NCI-H82 treated with DMSO at 0.1 percent for 48 hours (cell line): ENCODE results near the gene GSG1L.

ENCODE experiments used
- DNase-seq: peaks from one replicate; lab custom pipeline; 2025; ENCODE audit not compliant: unreplicated experiment; lab: John Stamatoyannopoulos, UW

GSG1L gene

DNA sequence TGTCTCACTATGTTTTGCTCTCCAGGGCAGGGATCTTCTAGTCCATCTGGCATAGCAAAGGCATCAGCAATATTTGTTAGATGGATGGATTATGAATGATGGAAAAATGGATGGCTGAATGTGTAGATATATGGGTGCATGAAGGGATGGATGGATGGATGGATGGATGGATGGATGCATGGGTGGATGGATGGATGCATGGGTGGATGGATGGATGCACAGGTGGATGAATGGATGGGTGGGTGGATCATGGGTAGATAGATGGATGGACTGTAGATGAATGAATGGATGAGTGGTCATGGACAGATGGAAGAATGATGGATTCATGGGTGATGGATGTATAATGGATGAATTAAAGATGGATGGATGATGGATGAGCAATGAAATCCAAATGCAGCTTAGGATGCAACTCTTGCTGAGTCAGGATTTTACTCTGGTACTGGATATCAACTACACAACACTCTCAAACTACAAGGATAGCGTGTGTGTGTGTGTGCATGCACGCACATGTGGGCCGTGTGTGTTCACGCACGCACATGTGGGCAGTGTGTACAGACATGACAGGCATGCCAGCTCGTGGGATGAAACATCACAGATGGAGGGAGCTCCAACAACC lies 34.0 kb downstream of the GSG1L start:
- no peak for DNase-seq

DNA sequence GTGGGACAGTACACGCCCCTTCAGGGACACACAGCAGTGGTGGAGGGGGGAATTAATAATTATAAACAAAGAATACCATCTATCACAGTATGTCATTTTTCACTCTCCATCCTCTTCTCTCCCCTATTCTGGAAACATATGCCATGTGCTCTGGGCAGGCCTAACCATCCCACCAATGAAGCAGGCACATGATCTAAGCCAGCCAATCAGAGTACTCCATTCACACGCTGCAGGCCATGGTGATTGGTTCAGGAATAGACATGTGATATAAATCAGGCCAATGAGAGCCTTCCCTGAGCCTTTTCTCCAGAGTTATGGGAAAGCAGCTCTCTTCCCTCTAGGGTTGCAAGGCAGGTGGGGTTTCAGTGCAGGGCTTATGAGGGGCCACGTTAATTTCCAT lies 36.5 kb downstream of the GSG1L start:
- no peak for DNase-seq

DNA sequence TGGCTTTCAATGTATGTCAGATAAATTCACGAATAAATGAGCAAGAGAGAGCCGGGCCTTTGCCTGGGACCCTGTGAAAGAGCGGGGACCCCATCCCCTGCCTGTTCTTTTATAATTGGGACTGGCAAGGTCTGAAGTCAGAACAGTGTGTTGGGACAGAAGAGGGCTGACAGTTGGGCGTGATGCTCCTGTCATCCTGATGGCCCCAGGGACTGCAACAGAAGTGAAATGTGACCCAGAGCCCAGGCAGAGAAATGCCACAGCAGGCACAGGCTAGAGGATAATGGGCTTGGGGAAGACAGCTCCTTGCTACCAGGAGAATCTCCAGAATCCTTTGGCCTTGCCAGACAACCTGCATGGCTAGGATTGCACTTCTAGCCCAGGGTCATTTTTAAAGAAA lies 37.9 kb downstream of the GSG1L start:
- DNase-seq = no peak

DNA sequence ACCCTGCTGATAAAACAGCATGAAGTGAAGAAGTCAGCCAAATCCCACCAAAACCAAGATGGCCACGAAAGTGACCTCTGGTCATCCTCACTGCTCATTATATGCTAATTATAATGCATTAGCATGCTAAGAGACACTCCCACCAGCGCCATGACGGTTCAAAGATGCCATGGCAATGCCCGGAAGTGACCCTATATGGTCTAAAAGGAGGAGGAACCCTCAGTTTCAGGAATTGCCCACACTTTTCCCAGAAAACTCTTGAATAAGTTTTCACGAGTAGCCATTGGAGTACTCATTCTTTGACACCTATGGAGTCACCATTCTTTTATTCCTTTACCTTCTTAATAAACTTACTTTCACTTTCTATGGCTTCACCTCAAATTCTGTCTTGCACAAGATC lies 44.3 kb downstream of the GSG1L start:
- no peak for DNase-seq

DNA sequence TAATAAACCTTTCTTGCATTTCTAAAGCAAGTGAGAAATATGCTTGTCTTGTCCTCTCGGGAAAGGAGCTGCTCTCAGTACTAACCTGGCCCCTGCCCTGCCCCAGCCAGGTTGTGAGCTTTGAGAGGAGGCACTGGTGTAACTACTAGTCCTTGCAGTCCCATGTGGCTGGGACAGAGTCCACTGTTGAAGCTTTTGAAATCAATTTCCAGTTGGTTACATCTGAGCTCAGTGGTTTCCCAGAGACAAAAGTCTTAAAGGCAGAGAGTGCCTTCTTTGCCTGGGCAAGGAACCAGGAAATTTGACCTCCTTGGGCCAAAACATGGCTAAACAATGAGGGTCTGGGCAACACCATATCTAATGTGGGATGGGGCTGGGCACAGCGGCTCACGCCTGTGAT lies 48.7 kb downstream of the GSG1L start:
- no peak for DNase-seq

DNA sequence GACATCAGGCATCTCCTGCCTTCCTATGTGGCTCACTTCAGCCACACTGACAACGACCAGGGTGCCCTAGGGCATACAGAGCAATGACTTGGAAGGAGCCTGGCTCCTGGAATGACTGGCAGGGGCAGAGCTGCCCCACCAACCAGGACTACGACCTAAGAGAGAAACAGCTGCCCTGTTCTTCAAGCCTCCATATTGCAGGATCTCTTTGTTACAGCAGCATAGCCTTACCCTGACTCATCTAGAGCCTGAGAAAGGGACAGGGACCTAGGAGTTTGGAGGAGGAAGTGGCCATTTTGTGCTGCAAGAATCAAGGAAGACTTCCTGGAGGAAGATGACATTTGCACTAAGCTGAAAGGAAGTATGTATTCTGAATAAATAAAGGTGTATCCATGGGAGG lies 49.6 kb downstream of the GSG1L start:
- no peak for DNase-seq

DNA sequence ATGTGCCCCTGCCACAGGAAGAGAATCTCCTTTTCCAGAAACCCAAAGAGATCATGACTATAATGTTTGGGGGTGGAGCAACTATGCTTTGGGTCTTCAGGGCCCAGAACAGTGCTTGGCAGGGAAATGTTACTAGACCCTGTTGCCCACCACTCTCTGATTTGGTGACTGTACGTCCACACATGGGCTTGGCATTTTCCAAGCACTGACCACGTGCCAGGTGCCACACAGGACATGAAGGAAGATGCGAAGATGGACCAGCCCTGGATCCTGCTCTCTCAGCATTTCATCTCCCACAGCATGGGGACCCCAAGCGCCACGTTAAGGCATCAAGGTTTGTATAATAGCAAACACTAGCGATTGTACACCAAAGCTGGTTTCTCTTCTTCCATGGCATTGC lies 50.1 kb downstream of the GSG1L start:
- no peak for DNase-seq

DNA sequence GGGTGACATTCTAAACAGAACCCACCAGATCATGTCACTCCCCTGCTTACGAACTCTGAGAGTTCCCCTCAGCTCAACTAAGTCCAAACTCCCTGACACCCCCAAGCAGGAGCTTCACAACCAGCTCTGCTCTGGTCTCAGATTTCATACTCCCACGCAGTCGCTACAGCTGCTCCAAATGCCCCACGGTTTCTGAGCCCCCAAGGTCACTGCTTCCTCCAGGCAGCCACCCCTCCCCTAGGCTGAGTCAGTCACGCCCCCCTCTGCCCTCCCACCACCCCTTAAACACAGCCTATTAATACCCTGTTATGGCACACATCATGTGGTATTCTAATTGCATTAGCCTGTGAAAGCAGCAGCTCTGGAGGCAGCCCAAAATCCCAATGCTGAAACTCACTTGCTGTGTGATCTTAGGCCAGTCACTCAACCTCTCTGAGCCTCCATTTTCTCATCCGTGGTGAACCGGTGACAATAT lies 51.5 kb downstream of the GSG1L start:
- DNase-seq = peak; percentile 57

DNA sequence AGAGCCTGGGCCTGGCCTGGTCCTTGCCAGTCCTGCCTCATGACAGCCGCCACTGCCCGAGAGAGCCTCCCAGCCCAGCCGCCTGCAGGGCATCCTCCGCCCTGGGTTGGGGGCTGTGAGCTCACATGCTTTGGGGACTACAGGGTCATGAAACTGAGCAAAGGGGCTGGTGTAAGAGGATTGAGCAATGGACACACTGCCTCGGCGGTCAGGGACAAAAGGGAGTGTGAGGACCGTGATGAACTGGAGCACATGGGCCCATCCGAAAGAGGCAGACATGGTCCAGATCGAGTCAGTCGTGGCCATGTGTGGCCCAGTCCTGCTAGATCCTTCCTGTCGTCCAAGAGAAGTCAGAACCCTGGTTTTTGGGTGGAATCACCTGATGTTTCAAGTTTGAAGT lies 52.3 kb downstream of the GSG1L start:
- no peak for DNase-seq

DNA sequence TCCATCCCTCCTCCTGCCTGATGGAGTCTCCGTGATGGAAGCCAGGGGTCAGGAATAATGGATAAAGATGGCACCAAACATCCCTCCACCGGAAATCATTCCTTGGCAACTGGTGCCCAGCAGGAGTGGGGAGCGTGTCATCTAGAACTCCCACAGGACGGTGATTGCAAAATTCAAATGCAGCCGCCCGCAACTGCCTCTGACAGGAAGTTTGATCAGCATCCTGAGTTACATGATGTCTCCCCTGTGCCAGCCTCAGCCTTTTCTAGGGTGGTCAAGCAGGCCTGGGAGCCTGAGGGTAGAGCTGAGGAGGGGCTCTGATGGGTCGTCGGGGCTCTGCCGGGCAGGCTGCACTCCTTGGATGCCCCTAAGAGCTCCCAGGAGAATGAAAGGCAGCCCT lies 52.8 kb downstream of the GSG1L start:
- no peak for DNase-seq

DNA sequence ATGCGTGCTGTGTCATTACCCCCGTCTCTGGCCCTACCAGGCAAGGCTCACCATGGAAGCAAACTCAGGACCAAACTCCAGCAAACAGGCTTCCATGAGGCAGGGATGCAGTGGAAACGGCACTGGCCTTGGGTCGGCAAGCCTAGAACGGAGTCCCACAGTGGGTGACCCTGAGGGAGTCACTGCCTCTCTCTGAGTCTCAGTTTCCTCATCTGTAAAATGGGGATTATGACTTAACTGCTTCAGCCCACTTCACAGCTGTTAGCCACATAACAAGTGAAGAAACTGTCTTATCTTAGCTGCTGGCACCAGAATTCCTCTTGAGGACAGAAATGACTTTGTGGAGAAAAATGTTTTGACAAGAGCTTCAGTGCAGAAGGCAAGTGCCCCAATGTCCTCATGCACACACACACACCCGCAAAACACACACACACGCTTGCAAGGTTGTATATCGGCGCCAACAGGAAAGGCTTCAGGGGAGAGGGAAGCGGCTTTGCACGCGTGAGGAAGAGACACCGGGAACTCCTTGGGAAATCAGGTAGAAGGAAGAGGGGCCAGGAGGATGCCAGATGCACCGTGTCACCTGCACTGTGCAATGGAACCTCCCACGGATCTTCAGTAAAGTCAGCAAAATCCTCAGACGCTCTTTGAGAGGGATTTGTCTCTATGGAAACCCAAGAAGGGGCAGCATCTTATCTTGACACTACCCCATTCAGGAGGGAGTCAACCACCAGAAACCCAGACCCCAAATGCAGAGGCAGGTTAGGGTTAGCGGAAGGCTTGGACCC lies 53.7 kb downstream of the GSG1L start:
- no peak for DNase-seq

DNA sequence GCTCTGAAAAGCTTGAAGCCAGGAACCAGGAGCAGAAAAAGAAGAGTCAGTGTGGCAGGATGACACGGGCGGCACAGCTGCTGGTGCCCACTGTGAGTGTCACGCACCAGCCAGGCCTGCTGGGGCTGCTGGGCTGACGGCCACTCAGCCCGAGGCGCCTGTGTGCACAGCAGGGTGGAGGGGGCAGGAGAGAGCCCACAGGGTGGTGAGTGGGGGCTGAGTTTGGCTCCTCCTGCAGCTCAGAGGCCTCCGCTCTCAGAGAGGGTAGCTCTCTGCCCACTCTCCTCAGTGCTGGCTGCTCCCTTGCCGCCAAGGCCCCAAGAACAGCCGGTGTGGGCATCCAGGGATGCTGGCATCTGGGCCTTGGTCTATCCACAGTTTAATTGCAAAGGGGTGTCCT lies 59.6 kb downstream of the GSG1L start:
- no peak for DNase-seq

DNA sequence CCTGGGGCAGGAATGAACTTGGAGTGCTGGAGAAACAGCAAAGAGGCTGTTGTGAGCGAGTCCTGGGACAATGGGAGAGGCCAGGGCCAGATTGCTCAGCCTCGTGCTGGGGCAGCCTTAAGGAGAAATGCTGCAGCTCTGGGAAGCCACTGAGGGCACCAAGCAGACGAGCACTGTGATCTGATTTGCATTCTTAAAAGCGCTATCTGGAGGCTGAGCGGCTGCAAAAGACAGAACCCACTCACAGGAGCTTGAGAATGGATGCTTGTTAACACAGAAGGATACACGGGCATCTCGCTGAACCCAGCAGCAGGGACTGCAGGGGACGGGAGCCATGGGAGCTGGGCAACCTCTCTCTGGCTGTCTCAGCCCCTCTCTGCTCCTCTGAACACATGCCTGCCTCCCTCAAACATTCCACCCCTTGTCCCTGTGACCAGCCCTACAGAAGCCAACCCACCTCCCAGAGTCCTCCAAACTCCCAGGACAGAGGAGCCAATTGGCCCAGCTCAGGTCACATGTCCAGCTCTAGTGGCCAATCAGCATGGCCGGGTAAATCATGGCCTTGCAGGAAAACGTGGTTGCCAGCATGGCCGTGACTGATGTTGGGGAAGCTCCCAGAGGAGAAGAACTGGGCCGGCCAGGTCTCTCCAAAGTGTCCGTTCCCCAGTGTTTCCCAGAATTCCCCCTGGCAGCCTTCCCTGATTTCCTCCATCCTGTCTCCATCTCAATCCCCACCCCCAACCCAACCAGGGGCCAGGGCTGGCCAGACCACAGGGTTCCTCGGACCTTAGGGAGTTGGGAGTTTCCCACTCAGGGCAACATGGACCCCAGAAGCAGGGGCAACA lies 60.3 kb downstream of the GSG1L start:
- no peak for DNase-seq

DNA sequence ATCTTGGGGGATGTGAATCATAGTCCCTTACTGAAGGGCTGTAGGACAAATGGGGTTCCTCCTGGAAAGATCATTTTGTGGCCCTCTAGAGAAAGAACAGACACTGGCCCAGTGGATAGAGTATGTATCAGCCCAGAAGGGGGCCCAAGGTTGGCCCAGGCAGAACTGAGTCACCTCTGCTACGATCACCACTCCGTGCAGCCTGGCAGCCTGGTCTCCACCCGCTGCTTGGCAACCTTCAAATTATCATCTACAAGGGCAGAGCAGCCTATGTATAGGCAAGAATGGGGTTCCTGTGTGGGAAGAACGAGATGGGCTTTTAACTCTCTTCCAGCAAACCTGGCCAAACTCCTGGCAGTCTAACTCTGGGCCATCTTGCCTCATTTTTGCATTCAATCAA lies 61.9 kb downstream of the GSG1L start:
- no peak for DNase-seq

DNA sequence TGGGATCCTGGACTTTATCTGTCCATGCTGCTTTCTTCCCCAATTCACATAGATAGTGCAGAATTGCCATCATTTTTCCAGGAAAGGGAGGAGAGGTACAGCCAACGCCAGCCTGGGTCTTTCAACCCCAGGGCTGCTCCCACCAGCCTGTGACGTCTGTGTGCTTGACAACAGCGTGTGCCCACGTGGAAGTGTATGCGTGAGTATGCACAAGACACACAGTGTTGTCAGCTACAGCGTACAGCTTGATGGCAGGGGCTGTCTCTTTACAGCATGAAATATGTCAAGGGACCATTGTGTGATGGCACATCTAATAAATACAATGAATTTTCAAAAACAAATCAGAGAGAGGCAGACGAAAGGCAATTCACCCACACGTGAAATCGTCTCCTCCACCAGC lies 62.3 kb downstream of the GSG1L start:
- DNase-seq = no peak

DNA sequence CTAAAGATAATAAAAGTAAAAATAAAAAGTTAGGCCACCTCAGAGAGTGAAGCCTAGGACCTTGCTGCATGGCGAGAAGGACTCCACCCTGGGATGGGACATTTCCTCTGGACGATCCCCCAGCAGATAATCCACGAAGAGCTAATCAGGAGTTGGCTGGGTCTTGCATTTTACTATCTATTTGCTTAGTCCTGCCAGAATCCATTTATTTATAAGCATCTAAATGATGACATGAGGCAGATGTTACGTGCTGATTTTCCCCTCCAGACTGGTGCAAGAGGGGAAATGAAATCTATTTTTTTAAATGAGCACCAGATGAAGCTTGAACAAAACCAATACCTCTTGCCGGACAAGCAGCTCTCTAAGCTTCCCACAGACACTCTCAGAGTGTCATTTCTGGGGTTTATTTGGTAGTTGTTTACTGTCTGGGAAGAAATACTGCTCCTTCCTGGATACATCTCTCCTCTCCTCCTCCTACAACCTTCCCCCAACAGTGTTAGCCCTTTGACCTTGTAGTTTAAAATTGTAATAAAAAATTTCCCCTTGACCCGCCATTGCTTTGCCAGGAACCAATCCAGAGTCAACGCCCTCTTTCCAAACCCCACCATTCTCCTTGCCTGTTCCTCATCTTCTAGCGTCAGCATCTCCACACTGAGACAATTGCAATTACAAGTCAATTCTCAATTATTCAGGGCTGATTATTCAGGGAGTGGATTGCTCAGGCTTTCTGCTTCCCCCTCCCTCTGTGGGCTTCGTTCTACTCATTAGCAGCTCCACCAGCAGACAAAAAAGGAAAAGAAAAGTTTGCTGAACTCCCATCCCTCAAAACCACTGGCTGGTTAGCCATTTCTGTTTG lies 63.0 kb downstream of the GSG1L start:
- no peak for DNase-seq

DNA sequence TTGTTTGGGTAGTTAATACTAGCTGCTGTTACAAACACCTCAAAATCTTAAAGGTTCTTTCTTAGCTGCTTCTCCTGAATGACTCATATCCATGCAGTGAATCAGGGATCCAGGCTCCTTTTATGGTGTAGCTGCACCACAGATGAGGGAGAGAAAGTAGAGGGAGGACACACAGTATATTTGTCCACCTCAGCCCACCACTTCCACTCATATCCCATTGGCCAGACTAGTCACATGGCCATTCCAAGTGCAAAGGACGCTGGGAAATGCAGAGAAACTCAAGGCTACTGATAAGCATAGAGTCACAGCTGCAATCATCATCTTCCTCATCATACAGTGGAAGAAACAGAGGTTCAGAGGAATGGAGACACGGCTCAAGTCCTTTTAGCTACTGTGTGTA lies 63.8 kb downstream of the GSG1L start:
- no peak for DNase-seq

DNA sequence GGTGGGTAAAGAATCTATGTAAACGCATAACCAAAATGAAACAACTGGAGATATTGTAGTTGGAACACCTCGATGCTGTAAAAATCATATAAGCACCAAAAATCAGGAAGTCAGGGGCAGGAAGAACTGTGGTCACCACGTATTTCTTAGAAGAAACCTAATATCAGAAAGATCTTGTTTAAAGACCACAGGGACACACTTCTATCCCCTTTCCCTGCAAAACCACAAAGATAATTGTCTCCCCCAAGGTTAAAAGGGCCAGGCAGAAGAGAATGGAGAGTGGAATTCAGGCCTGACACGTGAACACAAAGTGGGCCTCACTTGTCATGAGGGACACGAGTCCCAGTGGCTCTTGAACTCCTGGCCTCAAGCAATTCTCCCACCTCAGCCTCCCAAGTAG lies 68.1 kb downstream of the GSG1L start:
- no peak for DNase-seq

DNA sequence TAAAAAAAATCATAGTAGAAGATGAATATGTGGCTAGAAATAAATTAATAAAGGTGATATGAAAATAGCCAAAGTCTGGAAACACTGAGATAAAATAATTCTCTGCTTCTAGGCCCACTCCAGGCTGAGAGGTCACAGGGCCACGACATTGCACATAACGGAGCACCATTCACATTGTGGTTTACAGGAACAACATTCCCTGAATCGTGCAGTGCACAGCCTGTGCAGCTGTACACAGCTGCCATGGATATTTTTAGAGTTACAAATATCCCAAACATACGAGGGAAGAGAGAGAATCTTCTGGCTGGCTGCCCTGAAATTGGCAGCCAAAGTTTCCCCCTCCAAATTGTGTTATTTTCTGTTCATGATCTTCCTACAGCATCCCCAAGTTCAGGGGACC lies 68.8 kb downstream of the GSG1L start:
- no peak for DNase-seq

DNA sequence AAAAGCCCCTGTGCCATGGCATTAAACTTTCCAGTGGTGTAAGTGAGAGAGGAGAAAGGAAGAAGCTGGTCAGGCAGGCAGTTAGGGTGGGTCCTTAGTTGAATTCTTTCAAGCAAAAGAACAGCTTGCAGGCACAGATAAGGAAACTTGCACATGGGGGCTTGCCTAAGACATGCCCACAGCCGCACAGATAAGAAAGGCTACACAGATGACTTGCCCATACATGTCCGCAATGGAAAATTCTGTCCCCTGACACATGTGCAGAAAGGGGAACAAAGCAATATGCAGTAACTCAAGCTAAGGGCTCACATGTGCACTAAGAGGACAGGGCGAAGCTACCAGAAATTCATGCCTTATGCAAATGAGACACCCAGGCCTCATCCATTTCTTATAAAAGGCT lies 69.9 kb downstream of the GSG1L start:
- no peak for DNase-seq

DNA sequence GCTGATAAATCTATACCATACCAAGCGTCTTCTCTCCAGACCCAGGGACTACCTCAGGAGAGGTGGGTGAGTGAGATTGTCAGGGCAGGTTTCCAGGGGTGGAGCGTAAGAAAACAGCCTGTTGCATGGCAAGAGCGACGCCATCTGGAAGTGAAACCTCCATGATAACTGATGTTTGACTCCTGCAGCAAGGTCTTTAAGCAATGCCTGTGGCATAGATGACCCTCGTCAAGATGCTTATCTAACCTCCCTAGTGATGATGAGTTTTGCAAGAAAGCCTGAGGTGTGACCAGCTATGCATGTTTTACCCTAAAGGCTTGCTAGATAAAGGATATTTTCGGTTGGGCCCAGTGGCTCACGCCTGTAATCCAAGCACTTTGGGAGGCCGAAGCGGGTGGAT lies 71.6 kb downstream of the GSG1L start:
- no peak for DNase-seq
